Measurements from ENCODE around the gene NPR3.

Gene NPR3

GRCh38 chr5:32686799-32687498 is 24.2 kb upstream of the NPR3 start:
- Histone ChIP-seq H3K4me3 (ENCODE audit: low read depth in 1 of 5, low read length in 5 of 5) (no peak overlapping the region), H3K9me3 (ENCODE audit: control insufficient read depth in 5 of 5, low read length in 5 of 5) (peaks cover 0 to 12% (median 6%) of the 10 kb centered on the region in 5 donors), H3K27me3 (ENCODE audit: control insufficient read depth in 5 of 5, insufficient read depth in 4 of 5, low read length in 5 of 5) (no peaks in the 10 kb centered on the region), H3K27ac (ENCODE audit: low read depth, low read length) (no peak overlapping the region), H3K4me1 (ENCODE audit: control insufficient read depth in 5 of 5, insufficient read depth in 5 of 5, low read length in 5 of 5) (peaks cover 0 to 11% (median 9%) of the 10 kb centered on the region in 5 donors), H3K36me3 (ENCODE audit: control insufficient read depth in 5 of 5, insufficient read depth in 5 of 5, low read length in 5 of 5) (no peaks in the 10 kb centered on the region), H3K9ac (ENCODE audit: low read length in 5 of 5) (no peak overlapping the region)

- no peak overlapping the region for H3K27ac ChIP-seq (ENCODE audit: low read depth, low read length)
Observed at GRCh38 chr5:32687499-32687831, 23.7 kb upstream of the NPR3 start.

GRCh38 chr5:32690153-32690552 is 21.0 kb upstream of the NPR3 start:
- no peaks in the 10 kb centered on the region for H3K36me3 ChIP-seq (ENCODE audit: control insufficient read depth in 5 of 5, insufficient read depth in 5 of 5, low read length in 5 of 5)
- no peaks in the 10 kb centered on the region for H3K27me3 ChIP-seq (ENCODE audit: control insufficient read depth in 5 of 5, insufficient read depth in 4 of 5, low read length in 5 of 5)
- H3K9me3 ChIP-seq (ENCODE audit: control insufficient read depth in 5 of 5, low read length in 5 of 5) = no peaks in the 10 kb centered on the region
- H3K9ac ChIP-seq (ENCODE audit: low read length in 5 of 5) = no peak overlapping the region
- no peak overlapping the region for H3K27ac ChIP-seq (ENCODE audit: low read depth, low read length)
- no peak overlapping the region for H3K4me3 ChIP-seq (ENCODE audit: low read depth in 1 of 5, low read length in 5 of 5)
- peaks cover 0 to 11% (median 9%) of the 10 kb centered on the region in 5 donors for H3K4me1 ChIP-seq (ENCODE audit: control insufficient read depth in 5 of 5, insufficient read depth in 5 of 5, low read length in 5 of 5)

More at GRCh38 chr5:32687499-32687831, 23.7 kb upstream of the NPR3 start:
- H3K4me3 ChIP-seq (ENCODE audit: low read depth in 1 of 5, low read length in 5 of 5) = no peak overlapping the region
- peaks cover 0 to 11% (median 9%) of the 10 kb centered on the region in 5 donors for H3K4me1 ChIP-seq (ENCODE audit: control insufficient read depth in 5 of 5, insufficient read depth in 5 of 5, low read length in 5 of 5)
- no peaks in the 10 kb centered on the region for H3K27me3 ChIP-seq (ENCODE audit: control insufficient read depth in 5 of 5, insufficient read depth in 4 of 5, low read length in 5 of 5)
- H3K36me3 ChIP-seq (ENCODE audit: control insufficient read depth in 5 of 5, insufficient read depth in 5 of 5, low read length in 5 of 5) = no peaks in the 10 kb centered on the region
- peaks cover 0 to 12% (median 6%) of the 10 kb centered on the region in 5 donors for H3K9me3 ChIP-seq (ENCODE audit: control insufficient read depth in 5 of 5, low read length in 5 of 5)
- H3K9ac ChIP-seq (ENCODE audit: low read length in 5 of 5) = no peak overlapping the region

GRCh38 chr5:32690666-32691065 is 20.5 kb upstream of the NPR3 start:
- no peaks in the 10 kb centered on the region for H3K27me3 ChIP-seq (ENCODE audit: control insufficient read depth in 5 of 5, insufficient read depth in 4 of 5, low read length in 5 of 5)
- H3K27ac ChIP-seq (ENCODE audit: low read depth, low read length) = no peak overlapping the region
- no peak overlapping the region for H3K9ac ChIP-seq (ENCODE audit: low read length in 5 of 5)
- H3K36me3 ChIP-seq (ENCODE audit: control insufficient read depth in 5 of 5, insufficient read depth in 5 of 5, low read length in 5 of 5) = no peaks in the 10 kb centered on the region
- H3K4me1 ChIP-seq (ENCODE audit: control insufficient read depth in 5 of 5, insufficient read depth in 5 of 5, low read length in 5 of 5) = peaks cover 0 to 11% (median 9%) of the 10 kb centered on the region in 5 donors
- H3K9me3 ChIP-seq (ENCODE audit: control insufficient read depth in 5 of 5, low read length in 5 of 5) = no peaks in the 10 kb centered on the region
- H3K4me3 ChIP-seq (ENCODE audit: low read depth in 1 of 5, low read length in 5 of 5) = no peak overlapping the region

- H3K27ac ChIP-seq (ENCODE audit: low read depth, low read length) = no peak overlapping the region
- H3K4me1 ChIP-seq (ENCODE audit: control insufficient read depth in 5 of 5, insufficient read depth in 5 of 5, low read length in 5 of 5) = peaks cover 0 to 7% (median 6%) of the 10 kb centered on the region in 5 donors
- peaks cover 0 to 7% (median 0%) of the 10 kb centered on the region in 5 donors for H3K9me3 ChIP-seq (ENCODE audit: control insufficient read depth in 5 of 5, low read length in 5 of 5)
- H3K4me3 ChIP-seq (ENCODE audit: low read depth in 1 of 5, low read length in 5 of 5) = no peak overlapping the region
- H3K36me3 ChIP-seq (ENCODE audit: control insufficient read depth in 5 of 5, insufficient read depth in 5 of 5, low read length in 5 of 5) = no peaks in the 10 kb centered on the region
- H3K9ac ChIP-seq (ENCODE audit: low read length in 5 of 5) = no peak overlapping the region
- H3K27me3 ChIP-seq (ENCODE audit: control insufficient read depth in 5 of 5, insufficient read depth in 4 of 5, low read length in 5 of 5) = no peaks in the 10 kb centered on the region
Observed at GRCh38 chr5:32692036-32692746, 18.9 kb upstream of the NPR3 start.

GRCh38 chr5:32703957-32704356 is 7.2 kb upstream of the NPR3 start:
- H3K4me3 ChIP-seq (ENCODE audit: low read depth in 1 of 5, low read length in 5 of 5) = no peak overlapping the region

GRCh38 chr5:32707418-32707997 is 3.6 kb upstream of the NPR3 start:
- Histone ChIP-seq H3K36me3 (ENCODE audit: control insufficient read depth in 5 of 5, insufficient read depth in 5 of 5, low read length in 5 of 5) (no peaks in the 10 kb centered on the region), H3K9ac (ENCODE audit: low read length in 5 of 5) (no peak overlapping the region), H3K27ac (ENCODE audit: low read depth, low read length) (no peak overlapping the region), H3K9me3 (ENCODE audit: control insufficient read depth in 5 of 5, low read length in 5 of 5) (no peaks in the 10 kb centered on the region), H3K4me1 (ENCODE audit: control insufficient read depth in 5 of 5, insufficient read depth in 5 of 5, low read length in 5 of 5) (peaks cover 0 to 31% (median 29%) of the 10 kb centered on the region in 5 donors), H3K4me3 (ENCODE audit: low read depth in 1 of 5, low read length in 5 of 5) (no peak overlapping the region), H3K27me3 (ENCODE audit: control insufficient read depth in 5 of 5, insufficient read depth in 4 of 5, low read length in 5 of 5) (peaks cover 0 to 7% (median 5%) of the 10 kb centered on the region in 5 donors)

More at GRCh38 chr5:32703957-32704356, 7.2 kb upstream of the NPR3 start:
- H3K4me1 ChIP-seq (ENCODE audit: control insufficient read depth in 5 of 5, insufficient read depth in 5 of 5, low read length in 5 of 5) = peaks cover 0 to 2% (median 0%) of the 10 kb centered on the region in 5 donors
- H3K27ac ChIP-seq (ENCODE audit: low read depth, low read length) = no peak overlapping the region
- no peak overlapping the region for H3K9ac ChIP-seq (ENCODE audit: low read length in 5 of 5)
- peaks cover 0 to 4% (median 0%) of the 10 kb centered on the region in 5 donors for H3K9me3 ChIP-seq (ENCODE audit: control insufficient read depth in 5 of 5, low read length in 5 of 5)
- no peaks in the 10 kb centered on the region for H3K27me3 ChIP-seq (ENCODE audit: control insufficient read depth in 5 of 5, insufficient read depth in 4 of 5, low read length in 5 of 5)
- H3K36me3 ChIP-seq (ENCODE audit: control insufficient read depth in 5 of 5, insufficient read depth in 5 of 5, low read length in 5 of 5) = no peaks in the 10 kb centered on the region

- H3K9ac ChIP-seq (ENCODE audit: low read length in 5 of 5) = no peak overlapping the region
- no peaks in the 10 kb centered on the region for H3K9me3 ChIP-seq (ENCODE audit: control insufficient read depth in 5 of 5, low read length in 5 of 5)
- peaks cover 0 to 18% (median 12%) of the 10 kb centered on the region in 5 donors for H3K27me3 ChIP-seq (ENCODE audit: control insufficient read depth in 5 of 5, insufficient read depth in 4 of 5, low read length in 5 of 5)
- H3K4me3 ChIP-seq (ENCODE audit: low read depth in 1 of 5, low read length in 5 of 5) = no peak overlapping the region
- H3K4me1 ChIP-seq (ENCODE audit: control insufficient read depth in 5 of 5, insufficient read depth in 5 of 5, low read length in 5 of 5) = peaks cover 0 to 45% (median 43%) of the 10 kb centered on the region in 5 donors
- no peak overlapping the region for H3K27ac ChIP-seq (ENCODE audit: low read depth, low read length)
- H3K36me3 ChIP-seq (ENCODE audit: control insufficient read depth in 5 of 5, insufficient read depth in 5 of 5, low read length in 5 of 5) = no peaks in the 10 kb centered on the region
Observed at GRCh38 chr5:32708949-32709348, 2.2 kb upstream of the NPR3 start.

GRCh38 chr5:32709750-32710549 is 1.2 kb upstream of the NPR3 start:
- peak overlapping the region; percentile 74 for H3K27ac ChIP-seq (ENCODE audit: low read depth, low read length)
- H3K27me3 ChIP-seq (ENCODE audit: control insufficient read depth in 5 of 5, insufficient read depth in 4 of 5, low read length in 5 of 5) = peaks cover 0 to 21% (median 12%) of the 10 kb centered on the region in 5 donors
- no peaks in the 10 kb centered on the region for H3K36me3 ChIP-seq (ENCODE audit: control insufficient read depth in 5 of 5, insufficient read depth in 5 of 5, low read length in 5 of 5)
- peak overlapping the region; percentile 84 to 93 (median 88) for H3K4me3 ChIP-seq (ENCODE audit: low read depth in 1 of 5, low read length in 5 of 5)
- H3K9me3 ChIP-seq (ENCODE audit: control insufficient read depth in 5 of 5, low read length in 5 of 5) = no peaks in the 10 kb centered on the region
- H3K4me1 ChIP-seq (ENCODE audit: control insufficient read depth in 5 of 5, insufficient read depth in 5 of 5, low read length in 5 of 5) = peaks cover under 1 to 51% (median 49%) of the 10 kb centered on the region in 5 donors
- H3K9ac ChIP-seq (ENCODE audit: low read length in 5 of 5) = peak overlapping the region; percentile 4 to 74 (median 55)
